GM18517 (cell line): Measurements from ENCODE around the gene NAV2.

ENCODE experiments used
- ATAC-seq: cut with Tn5 transposase; IDR thresholded peaks from one replicate; pipeline ENCODE4 v1.9.1; 2021; ENCODE audit warnings: mild to moderate bottlenecking, moderate library complexity; ENCODE audit not compliant: unreplicated experiment

NAV2 gene

GRCh38 chr11:19683862-19684491, 28.7 kb upstream of the NAV2 start:
- ATAC-seq = no peak

GRCh38 chr11:19686234-19686633, 26.4 kb upstream of the NAV2 start:
- ATAC-seq = no peak

GRCh38 chr11:19687392-19687791, 25.2 kb upstream of the NAV2 start:
- ATAC-seq = no peak

- no peak for ATAC-seq
These were observed 23.2 kb upstream of the NAV2 start for GRCh38 chr11:19689281-19690000.

GRCh38 chr11:19690885-19691284, 21.8 kb upstream of the NAV2 start:
- ATAC-seq = no peak

- ATAC-seq = no peak
These were observed 20.7 kb upstream of the NAV2 start for GRCh38 chr11:19691815-19692500.

- ATAC-seq = no peak
These were observed 19.5 kb upstream of the NAV2 start for GRCh38 chr11:19693146-19693545.

- no peak for ATAC-seq
These were observed 17.8 kb upstream of the NAV2 start for GRCh38 chr11:19694796-19695345.

GRCh38 chr11:19696073-19696472, 16.6 kb upstream of the NAV2 start:
- no peak for ATAC-seq

- ATAC-seq = no peak
These were observed 15.7 kb upstream of the NAV2 start for GRCh38 chr11:19696904-19697303.

- no peak for ATAC-seq
These were observed 14.9 kb upstream of the NAV2 start for GRCh38 chr11:19697721-19698121.

GRCh38 chr11:19698493-19699292, 13.9 kb upstream of the NAV2 start:
- no peak for ATAC-seq

GRCh38 chr11:19701421-19701820, 11.2 kb upstream of the NAV2 start:
- no peak for ATAC-seq

GRCh38 chr11:19702620-19703019, 10.0 kb upstream of the NAV2 start:
- no peak for ATAC-seq

GRCh38 chr11:19703211-19703610, 9.4 kb upstream of the NAV2 start:
- ATAC-seq = no peak

- ATAC-seq = no peak
These were observed 8.4 kb upstream of the NAV2 start for GRCh38 chr11:19704213-19704612.

- ATAC-seq = no peak
These were observed 6.7 kb upstream of the NAV2 start for GRCh38 chr11:19705936-19706335.

- peak; percentile 1 for ATAC-seq
These were observed 741 bp upstream of the NAV2 start for GRCh38 chr11:19711911-19712280.

GRCh38 chr11:19713196-19714021, 772 bp downstream of the NAV2 start:
- ATAC-seq = peak; percentile 25

- ATAC-seq = no peak
These were observed 1.4 kb downstream of the NAV2 start for GRCh38 chr11:19714022-19714386.
